ENCODE results near the gene PRKAG2.

The PRKAG2 gene

DNA sequence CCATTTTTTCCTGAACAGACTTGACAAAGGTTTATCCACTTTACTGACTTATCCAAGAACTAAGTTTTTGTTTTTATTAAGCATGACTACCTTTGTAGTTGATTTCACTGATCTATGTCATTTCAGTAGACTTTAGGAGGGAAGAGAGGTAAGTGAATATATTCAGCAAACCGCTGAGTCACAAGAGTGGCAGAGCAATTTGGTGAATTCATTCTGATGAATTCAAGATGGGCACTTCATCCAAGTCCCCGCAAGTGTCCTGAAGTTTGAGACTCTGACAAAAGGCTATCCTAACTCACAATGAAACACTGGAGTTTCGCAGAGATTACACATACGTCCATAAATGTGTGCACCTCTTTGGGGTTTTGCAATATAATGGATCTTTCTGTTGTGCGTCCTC lies 255.0 kb downstream of the PRKAG2 start:
- DNase-seq (ENCODE audit: extremely low read depth, insufficient read length): no peak

DNA sequence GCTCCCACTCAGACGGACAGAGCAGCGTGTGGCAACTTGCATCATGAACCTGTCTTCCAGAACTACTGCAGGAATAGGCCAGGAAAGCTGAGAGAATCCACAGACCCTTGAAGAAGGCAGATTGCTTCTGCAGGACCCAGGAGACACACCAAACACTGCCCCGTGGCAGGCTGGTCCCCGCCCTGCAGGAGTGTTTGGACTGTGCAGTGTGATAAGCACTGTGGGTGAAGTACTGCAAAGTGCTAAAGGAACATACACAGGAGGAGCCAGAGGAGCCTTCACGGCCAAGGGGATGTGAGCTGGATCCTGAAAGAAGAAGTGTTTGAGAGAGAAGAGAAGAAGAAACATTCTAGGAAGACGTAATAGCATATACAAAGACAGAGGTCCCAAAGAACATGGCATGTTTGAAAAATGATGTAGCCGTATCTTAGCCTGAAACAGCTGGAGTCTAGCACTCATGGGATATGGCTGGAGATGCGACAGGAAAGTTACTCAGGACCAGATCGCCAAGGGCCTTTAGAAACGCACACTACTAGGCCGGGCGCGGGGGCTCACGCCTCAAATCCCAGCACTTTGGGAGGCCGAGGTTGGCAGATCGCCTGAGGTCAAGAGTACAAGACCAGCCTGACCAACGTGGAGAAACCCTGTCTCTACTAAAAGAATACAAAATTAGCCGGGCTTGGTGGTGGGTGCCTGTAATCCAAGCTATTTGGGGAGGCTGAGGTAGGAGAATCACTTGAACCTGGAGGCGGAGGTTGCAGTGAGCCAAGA lies 260.3 kb downstream of the PRKAG2 start:
- no peak overlapping the region for H3K4me3 ChIP-seq (replicated peaks; ENCODE audit: low read depth, low read length)
- TF ChIP-seq, protein P1, sequence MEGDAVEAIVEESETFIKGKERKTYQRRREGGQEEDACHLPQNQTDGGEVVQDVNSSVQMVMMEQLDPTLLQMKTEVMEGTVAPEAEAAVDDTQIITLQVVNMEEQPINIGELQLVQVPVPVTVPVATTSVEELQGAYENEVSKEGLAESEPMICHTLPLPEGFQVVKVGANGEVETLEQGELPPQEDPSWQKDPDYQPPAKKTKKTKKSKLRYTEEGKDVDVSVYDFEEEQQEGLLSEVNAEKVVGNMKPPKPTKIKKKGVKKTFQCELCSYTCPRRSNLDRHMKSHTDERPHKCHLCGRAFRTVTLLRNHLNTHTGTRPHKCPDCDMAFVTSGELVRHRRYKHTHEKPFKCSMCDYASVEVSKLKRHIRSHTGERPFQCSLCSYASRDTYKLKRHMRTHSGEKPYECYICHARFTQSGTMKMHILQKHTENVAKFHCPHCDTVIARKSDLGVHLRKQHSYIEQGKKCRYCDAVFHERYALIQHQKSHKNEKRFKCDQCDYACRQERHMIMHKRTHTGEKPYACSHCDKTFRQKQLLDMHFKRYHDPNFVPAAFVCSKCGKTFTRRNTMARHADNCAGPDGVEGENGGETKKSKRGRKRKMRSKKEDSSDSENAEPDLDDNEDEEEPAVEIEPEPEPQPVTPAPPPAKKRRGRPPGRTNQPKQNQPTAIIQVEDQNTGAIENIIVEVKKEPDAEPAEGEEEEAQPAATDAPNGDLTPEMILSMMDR (IDR thresholded peaks at IDR 0.05; ENCODE audit: insufficient read depth, low read length, poor library complexity, severe bottlenecking): no peak
- H3K36me3 ChIP-seq (ENCODE audit: control insufficient read depth, insufficient read depth, low read length): no peaks in the 10 kb centered on the region; the same call in 1 of the 2 replicates
- DNase-seq (ENCODE audit: extremely low read depth, insufficient read length): no peak
- H3K27me3 ChIP-seq (replicated peaks; ENCODE audit: control insufficient read depth, insufficient read depth, low read length): no peaks in the 10 kb centered on the region

More for the DNA sequence above, 255.0 kb downstream of the PRKAG2 start:
- Histone ChIP-seq H3K36me3 (ENCODE audit: control insufficient read depth, insufficient read depth, low read length) (no peaks in the 10 kb centered on the region), H3K4me3 (replicated peaks; ENCODE audit: low read depth, low read length) (no peak overlapping the region), H3K27me3 (replicated peaks; ENCODE audit: control insufficient read depth, insufficient read depth, low read length) (no peaks in the 10 kb centered on the region)
- TF ChIP-seq, protein P1 (IDR thresholded peaks at IDR 0.05; ENCODE audit: insufficient read depth, low read length, poor library complexity, severe bottlenecking): no peak

- DNase-seq (ENCODE audit: extremely low read depth, insufficient read length): no peak
- TF ChIP-seq, protein P1 (IDR thresholded peaks at IDR 0.05; ENCODE audit: insufficient read depth, low read length, poor library complexity, severe bottlenecking): no peak
- Histone ChIP-seq H3K36me3 (ENCODE audit: control insufficient read depth, insufficient read depth, low read length) (no peaks in the 10 kb centered on the region; the same call in 1 of the 2 replicates), H3K4me3 (replicated peaks; ENCODE audit: low read depth, low read length) (no peak overlapping the region), H3K27me3 (replicated peaks; ENCODE audit: control insufficient read depth, insufficient read depth, low read length) (no peaks in the 10 kb centered on the region)
Measured at GRCh38 chr7:151615784-151616183, 261.1 kb downstream of the PRKAG2 start.

DNA sequence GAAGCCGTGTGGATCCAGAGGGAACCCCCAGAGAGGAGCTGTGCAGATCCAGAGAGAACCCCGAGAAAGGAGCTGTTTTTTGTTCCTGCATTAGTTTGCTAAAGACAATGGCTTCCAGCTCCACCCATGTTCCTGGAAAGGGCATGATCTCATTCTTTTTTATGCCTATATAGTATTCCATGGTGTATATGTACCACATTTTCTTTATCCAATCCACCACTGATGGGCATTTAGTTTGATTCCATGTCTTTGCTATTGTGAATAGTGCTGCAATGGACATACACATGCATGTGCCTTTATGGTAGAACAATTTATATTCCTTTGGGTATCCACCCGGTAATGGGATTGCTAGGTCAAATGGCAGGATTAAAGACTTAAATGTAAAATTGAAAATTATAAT lies 261.9 kb downstream of the PRKAG2 start:
- no peak for DNase-seq (ENCODE audit: extremely low read depth, insufficient read length)
- H3K4me3 ChIP-seq (replicated peaks; ENCODE audit: low read depth, low read length): no peak overlapping the region
- no peaks in the 10 kb centered on the region; the same call in 1 of the 2 replicates for H3K36me3 ChIP-seq (ENCODE audit: control insufficient read depth, insufficient read depth, low read length)
- H3K27me3 ChIP-seq (replicated peaks; ENCODE audit: control insufficient read depth, insufficient read depth, low read length): no peaks in the 10 kb centered on the region
- TF ChIP-seq, protein P1 (IDR thresholded peaks at IDR 0.05; ENCODE audit: insufficient read depth, low read length, poor library complexity, severe bottlenecking): no peak

DNA sequence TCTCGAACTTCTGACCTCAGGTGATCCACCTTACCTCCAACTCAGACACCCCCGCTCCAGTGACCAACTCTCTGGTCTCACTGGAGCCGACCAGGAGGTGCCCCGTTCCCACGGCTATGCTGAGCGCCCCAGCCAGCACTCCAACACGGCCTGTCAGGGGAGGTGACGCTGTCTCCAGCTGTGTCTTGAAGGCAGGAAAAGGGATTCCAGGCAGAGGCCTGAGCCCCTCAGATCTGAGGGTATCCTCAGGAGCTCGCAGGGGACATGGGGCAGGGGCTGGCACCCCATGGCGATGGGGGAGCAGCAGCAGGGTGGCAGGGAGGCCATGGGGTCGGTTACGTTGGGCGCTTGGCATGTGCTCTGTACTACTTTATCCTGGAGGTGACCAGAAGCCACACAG lies 262.9 kb downstream of the PRKAG2 start:
- H3K27me3 ChIP-seq (replicated peaks; ENCODE audit: control insufficient read depth, insufficient read depth, low read length): no peaks in the 10 kb centered on the region
- TF ChIP-seq, protein P1 (IDR thresholded peaks at IDR 0.05; ENCODE audit: insufficient read depth, low read length, poor library complexity, severe bottlenecking): no peak
- no peaks in the 10 kb centered on the region; the same call in 1 of the 2 replicates for H3K36me3 ChIP-seq (ENCODE audit: control insufficient read depth, insufficient read depth, low read length)
- H3K4me3 ChIP-seq (replicated peaks; ENCODE audit: low read depth, low read length): no peak overlapping the region
- no peak for DNase-seq (ENCODE audit: extremely low read depth, insufficient read length)
